SK-N-SH (cell line): Measurements from ENCODE around the gene MED16. TPM values are rescaled to one million over a fixed set of nuclear protein-coding genes. Genes with fewer than 3 reads are reported as not detected.
"Not testable (repeated sequence)": the region's sequence is repeated elsewhere in the genome, so short reads cannot be mapped to it uniquely, and the experiment has no call there.

ENCODE experiments used
- CTCF ChIA-PET: fragments of 300-600, 350-600 bp; formaldehyde crosslinking; extraction: SDS; loops from one replicate; lab custom pipeline; 2021; lab: Yijun Ruan, JAX
- POLR2A ChIA-PET: fragments of 350-600 bp; sonication (Branson Sonifier 250); formaldehyde crosslinking; extraction: SDS; loops from one replicate; lab custom pipeline; 2020; ENCODE audit warnings: antibody characterized with exemption, inconsistent platforms; lab: Yijun Ruan, JAX
- DNase-seq: peaks from one replicate; pipeline ENCODE4 v3.0.0; 2012
- H2AFZ ChIP-seq: fragments of 200-600 bp; sonication (generic); 2 replicates; pipeline ENCODE4 v1.8.1; 2016; ENCODE audit warnings: antibody characterized with exemption, mild to moderate bottlenecking, low read depth
- H3F3A ChIP-seq: fragments of 200-600 bp; sonication (generic); replicated peaks from 2 replicates; pipeline ENCODE3; 2016; ENCODE audit warnings: antibody characterized with exemption, mild to moderate bottlenecking; ENCODE audit not compliant: insufficient read depth
- H3K27ac ChIP-seq, 2 experiments: fragments of 200-500 bp in 1 of 2; fragments of 200-600 bp in 1 of 2; sonication (Bioruptor generic) in 1 of 2; sonication (generic), shearing (Covaris generic) in 1 of 2; 2 replicates each; pipeline versions ENCODE4 v1.5.1 to v1.6.1; 2014 to 2016; ENCODE audit warnings: low read depth in 2 of 2, inconsistent platforms in 1 of 2, low read length in 1 of 2, mild to moderate bottlenecking in 1 of 2, mixed read lengths in 1 of 2
- H3K27me3 ChIP-seq: fragments of 200-600 bp; sonication (generic), shearing (Covaris generic); 2 replicates; pipeline ENCODE4 v1.6.1; 2016; ENCODE audit warnings: mixed run types; ENCODE audit not compliant: insufficient read depth
- H3K36me3 ChIP-seq, 2 experiments: fragments of 200-500 bp in 1 of 2; fragments of 200-600 bp in 1 of 2; sonication (Bioruptor generic) in 1 of 2; sonication (generic) in 1 of 2; replicated peaks in 1 of 2; 2 replicates each; pipeline versions ENCODE3 to v1.5.1; 2014 to 2016; ENCODE audit warnings: low read length in 1 of 2, mild to moderate bottlenecking in 1 of 2; ENCODE audit not compliant: insufficient read depth in 2 of 2, control insufficient read depth in 1 of 2
- H3K4me1 ChIP-seq, 2 experiments: fragments of 200-500 bp in 1 of 2; fragments of 200-600 bp in 1 of 2; sonication (Bioruptor generic) in 1 of 2; sonication (generic), shearing (Covaris generic) in 1 of 2; 2 replicates each; pipeline versions ENCODE4 v1.5.1 to v1.6.1; 2014 to 2016; ENCODE audit warnings: low read depth in 1 of 2, low read length in 1 of 2, mixed run types in 1 of 2; ENCODE audit not compliant: insufficient read depth in 2 of 2, control insufficient read depth in 1 of 2
- H3K4me2 ChIP-seq: fragments of 200-600 bp; sonication (generic), shearing (Covaris generic); 2 replicates; pipeline ENCODE4 v1.6.1; 2017; ENCODE audit warnings: mixed run types
- H3K4me3 ChIP-seq, 2 experiments: fragments of 200-500 bp in 1 of 2; fragments of 200-600 bp in 1 of 2; sonication (Bioruptor generic) in 1 of 2; sonication (generic), shearing (Covaris generic) in 1 of 2; 2 replicates each; pipeline versions ENCODE4 v1.5.1 to v1.8.1; 2014 to 2016; ENCODE audit warnings: low read depth in 2 of 2, inconsistent platforms in 1 of 2, low read length in 1 of 2, mild to moderate bottlenecking in 1 of 2, mixed read lengths in 1 of 2, moderate library complexity in 1 of 2
- H3K79me2 ChIP-seq: fragments of 200-600 bp; sonication (generic); 2 replicates; pipeline ENCODE4 v1.8.1; 2017; ENCODE audit warnings: mild to moderate bottlenecking; ENCODE audit not compliant: insufficient read depth
- H3K9ac ChIP-seq: fragments of 200-600 bp; sonication (generic); 2 replicates; pipeline ENCODE4 v1.6.1; 2017; ENCODE audit warnings: mixed run types
- H3K9me2 ChIP-seq: fragments of 200-600 bp; sonication (generic); 2 replicates; pipeline ENCODE4 v1.6.1; 2017; ENCODE audit warnings: mixed run types
- H3K9me3 ChIP-seq: fragments of 200-600 bp; sonication (generic); 2 replicates; pipeline ENCODE4 v1.6.1; 2017; ENCODE audit warnings: mixed run types, mild to moderate bottlenecking, moderate library complexity
- H4K20me1 ChIP-seq: fragments of 200-600 bp; sonication (generic); 2 replicates; pipeline ENCODE4 v1.6.1; 2017; ENCODE audit warnings: mild to moderate bottlenecking, mixed run types; ENCODE audit not compliant: insufficient read depth
- ELF1 ChIP-seq: IDR thresholded peaks from 2 replicates; pipeline ENCODE4 v1.4.0; 2012
- EP300 ChIP-seq, 2 experiments: IDR thresholded peaks; 2 replicates each; pipeline versions ENCODE4 v1.4.0 to v1.6.1; 2012; ENCODE audit warnings: borderline replicate concordance in 1 of 2, low read depth in 1 of 2, low read length in 1 of 2
- FOSL2 ChIP-seq: IDR thresholded peaks from 2 replicates; pipeline ENCODE4 v1.4.0; 2012; ENCODE audit warnings: low read depth, mild to moderate bottlenecking, moderate library complexity, borderline replicate concordance
- GABPA ChIP-seq: IDR thresholded peaks from 2 replicates; pipeline ENCODE4 v1.4.0; 2012; ENCODE audit warnings: low read depth, mild to moderate bottlenecking
- GATA2 ChIP-seq: sonication (generic); formaldehyde crosslinking; IDR thresholded peaks from 2 replicates; pipeline ENCODE4 v1.5.0; 2020; ENCODE audit warnings: mild to moderate bottlenecking, missing genetic modification reagents
- MEF2A ChIP-seq: IDR thresholded peaks from 2 replicates; pipeline ENCODE4 v1.4.0; 2012; ENCODE audit warnings: low read depth, borderline replicate concordance
- MXI1 ChIP-seq: IDR thresholded peaks from 2 replicates; pipeline ENCODE4 v1.6.1; 2012; ENCODE audit warnings: mild to moderate bottlenecking, low read depth, low read length, improper control_type of control experiment
- RFX5 ChIP-seq: IDR thresholded peaks from 2 replicates; pipeline ENCODE4 v1.6.1; 2012; ENCODE audit warnings: mild to moderate bottlenecking, improper control_type of control experiment, low read length
- TAF1 ChIP-seq: IDR thresholded peaks from 2 replicates; pipeline ENCODE4 v1.6.1; 2012; ENCODE audit warnings: low read depth, mild to moderate bottlenecking, low read length, moderate library complexity, borderline replicate concordance
- TCF12 ChIP-seq: IDR thresholded peaks from 2 replicates; pipeline ENCODE4 v1.4.0; 2012
- WGBS: methylation state at CpG from one replicate; pipeline ENCODE4 v1.1.6; 2017; ENCODE audit warnings: low lambda C conversion rate; 5-methylcytosine and 5-hydroxymethylcytosine counted together
- polyA plus RNA-seq, 3 experiments: library from polyadenylated mRNA; depleted of rRNA; stranded (reverse); fragments of >200 nt; gene quantifications; 2 replicates each; pipeline ENCODE4 v1.2.3, GENCODE V29; 2012
- TF ChIP-seq, protein P1 (sequence below): fragments of 200-600 bp; sonication (generic); IDR thresholded peaks from 2 replicates; pipeline ENCODE4 v1.6.1; 2017; ENCODE audit warnings: antibody characterized with exemption, mild to moderate bottlenecking, moderate library complexity
- TF ChIP-seq, protein P2 (sequence below): fragments of 150-350 bp; IDR thresholded peaks from 2 replicates; pipeline ENCODE4 v1.6.1; 2017; ENCODE audit warnings: antibody characterized with exemption, low read length, low read depth, borderline replicate concordance
- TF ChIP-seq, protein P3 (sequence below): IDR thresholded peaks from 2 replicates; pipeline ENCODE4 v1.6.1; 2012; ENCODE audit warnings: mild to moderate bottlenecking, low read depth, low read length, moderate library complexity

The MED16 gene
- polyA plus RNA-seq, 1 of the 3 experiments (the other 2 are of a cell fraction) = 40.6 TPM

DNA sequence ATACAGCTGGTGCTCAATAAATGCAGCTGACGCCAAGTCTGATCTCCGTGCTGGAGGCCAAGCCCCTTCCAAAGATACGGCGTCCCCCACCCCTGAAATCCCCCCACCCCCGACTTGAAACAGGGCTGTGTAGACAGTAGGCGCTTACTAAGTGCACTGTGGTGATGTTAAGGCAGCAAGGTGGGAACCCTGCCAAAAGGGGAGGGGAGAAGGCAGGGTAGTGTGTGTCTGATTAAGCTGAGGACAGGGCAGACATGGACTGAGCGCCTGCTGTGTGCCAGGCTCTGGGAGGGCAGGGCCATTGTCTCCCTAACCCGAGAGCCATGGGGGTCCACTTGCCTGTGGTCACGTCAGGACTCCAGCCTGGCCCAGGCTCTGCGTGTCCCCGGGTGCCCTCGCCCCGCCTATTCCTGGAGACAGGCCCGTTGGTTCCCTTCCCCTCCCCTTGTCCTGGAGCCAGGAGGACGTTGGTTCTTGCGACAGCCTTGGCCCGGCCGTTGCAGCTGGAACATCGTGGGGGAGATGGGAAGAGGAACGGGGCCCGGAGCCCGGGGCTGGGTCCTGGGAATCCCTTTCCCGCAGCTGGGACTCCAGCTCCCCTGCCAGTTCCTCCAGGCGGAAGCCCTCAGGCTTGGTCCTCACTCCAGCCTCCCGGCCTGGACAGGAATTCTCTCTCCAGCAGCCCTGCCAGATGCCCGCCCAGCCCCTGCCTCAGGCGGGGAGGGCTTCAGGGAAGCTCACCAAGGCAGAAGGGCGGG, 42.6 kb downstream of the MED16 start:
- Histone ChIP-seq H2AFZ (no peak overlapping the region), H3K4me2 (peak overlapping the region; percentile 44; the same call in 1 of the 2 replicates), H4K20me1 (no peaks in the 10 kb centered on the region), H3K9ac (no peak overlapping the region), H3K36me3 (no peaks in the 10 kb centered on the region), H3K4me3 (no peak overlapping the region), H3K9me3 (no peaks in the 10 kb centered on the region), H3K27ac (no peak overlapping the region), H3K4me1 (peaks cover 0 to 8% of the 10 kb centered on the region in 2 experiments; a peak in 1 of 4 replicates), H3K79me2 (no peaks in the 10 kb centered on the region), H3K27me3 (peaks cover 71% of the 10 kb centered on the region), H3F3A (peaks cover 13% of the 10 kb centered on the region), H3K9me2 (no peaks in the 10 kb centered on the region)
- ChIA-PET POLR2A (interaction anchor here (0.9 kb wide), 1 partner anchor 54 kb away, joined by 3 read pairs; no protein-coding TSS in a partner anchor), CTCF (interaction anchor here (0.9 to 1.9 kb wide), 8 partner anchors 10 to 71 kb away, joined by 3 to 8 read pairs (median 4); partner anchors contain the start of gene CFD)
- TF ChIP-seq, protein P1, sequence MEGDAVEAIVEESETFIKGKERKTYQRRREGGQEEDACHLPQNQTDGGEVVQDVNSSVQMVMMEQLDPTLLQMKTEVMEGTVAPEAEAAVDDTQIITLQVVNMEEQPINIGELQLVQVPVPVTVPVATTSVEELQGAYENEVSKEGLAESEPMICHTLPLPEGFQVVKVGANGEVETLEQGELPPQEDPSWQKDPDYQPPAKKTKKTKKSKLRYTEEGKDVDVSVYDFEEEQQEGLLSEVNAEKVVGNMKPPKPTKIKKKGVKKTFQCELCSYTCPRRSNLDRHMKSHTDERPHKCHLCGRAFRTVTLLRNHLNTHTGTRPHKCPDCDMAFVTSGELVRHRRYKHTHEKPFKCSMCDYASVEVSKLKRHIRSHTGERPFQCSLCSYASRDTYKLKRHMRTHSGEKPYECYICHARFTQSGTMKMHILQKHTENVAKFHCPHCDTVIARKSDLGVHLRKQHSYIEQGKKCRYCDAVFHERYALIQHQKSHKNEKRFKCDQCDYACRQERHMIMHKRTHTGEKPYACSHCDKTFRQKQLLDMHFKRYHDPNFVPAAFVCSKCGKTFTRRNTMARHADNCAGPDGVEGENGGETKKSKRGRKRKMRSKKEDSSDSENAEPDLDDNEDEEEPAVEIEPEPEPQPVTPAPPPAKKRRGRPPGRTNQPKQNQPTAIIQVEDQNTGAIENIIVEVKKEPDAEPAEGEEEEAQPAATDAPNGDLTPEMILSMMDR = no peak
- peak; percentile 19; the same call in 1 of the 2 replicates for TF ChIP-seq TCF12
- TF ChIP-seq EP300 (IDR thresholded peaks at IDR 0.05; ENCODE audit: borderline replicate concordance in 1 of 2, low read depth in 1 of 2, low read length in 1 of 2) = 0 out of 4 replicates have a peak, but pooled peaks of 1 of the 2 experiments have one; percentile 14
- WGBS = 13% methylated on average over 18 of the region's 28 CpGs
- DNase-seq = peak; percentile 80

DNA sequence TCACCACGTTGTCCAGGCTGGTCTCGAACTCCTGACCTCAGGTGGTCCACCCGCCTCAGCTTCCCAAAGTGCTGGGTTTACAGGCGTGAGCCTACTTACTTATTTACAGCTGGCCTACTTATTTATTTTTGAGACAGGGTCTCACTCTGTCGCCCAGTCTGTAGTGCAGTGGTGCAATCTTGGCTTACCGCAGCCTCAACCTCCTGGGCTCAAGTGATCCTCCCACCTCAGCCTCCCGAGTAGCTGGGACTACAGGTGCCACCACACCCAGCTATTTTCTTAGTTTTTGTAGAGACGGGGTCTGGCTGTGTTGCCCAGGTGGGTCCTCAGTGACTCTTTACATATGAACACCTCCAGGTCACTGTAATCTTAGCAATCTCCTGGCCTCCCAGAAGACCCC, 43.8 kb downstream of the MED16 start:
- H3K9me2 ChIP-seq, POLR2A ChIA-PET, DNase-seq, H3K27ac ChIP-seq, H3K9ac ChIP-seq, H3K9me3 ChIP-seq, H3K4me1 ChIP-seq, H2AFZ ChIP-seq, H3K79me2 ChIP-seq, H3K4me2 ChIP-seq, H3K36me3 ChIP-seq, H4K20me1 ChIP-seq, H3K4me3 ChIP-seq: not testable (repeated sequence)
- CTCF ChIA-PET = interaction anchor here (0.9 to 1.9 kb wide), 4 partner anchors 10 to 133 kb away, joined by 3 to 8 read pairs (median 4); partner anchors contain the start of gene CFD
- peaks cover 18% of the 10 kb centered on the region for H3F3A ChIP-seq
- 56% methylated on average over 8 of the region's 8 CpGs for WGBS
- peaks cover 72% of the 10 kb centered on the region for H3K27me3 ChIP-seq

DNA sequence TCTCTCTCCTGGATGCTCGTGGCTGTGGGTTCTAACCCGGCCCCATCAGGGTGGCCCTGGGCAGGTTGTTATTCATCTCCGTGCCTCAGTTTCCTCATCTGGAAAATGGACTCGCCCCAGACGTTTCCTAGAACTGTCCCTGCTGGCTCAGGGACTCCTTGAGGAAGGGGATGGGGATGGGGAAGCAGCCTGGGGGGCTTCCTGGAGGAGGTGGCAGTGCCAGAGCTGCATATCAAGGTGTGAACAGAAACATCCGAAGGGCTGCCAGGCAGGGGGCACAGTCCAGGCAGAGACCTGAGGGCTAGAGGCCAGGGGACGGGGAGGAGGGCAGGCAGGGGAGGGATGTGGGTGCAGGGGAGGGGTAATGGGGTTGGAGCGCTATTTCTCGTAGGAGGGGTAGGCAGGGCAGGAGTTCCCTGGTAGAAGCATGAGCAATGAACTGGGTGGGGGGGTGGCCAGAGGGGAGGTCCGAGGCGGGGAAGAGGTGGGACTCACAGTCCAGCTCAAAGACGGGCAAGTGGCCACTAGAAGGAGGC, 44.5 kb downstream of the MED16 start:
- CTCF ChIA-PET = interaction anchor here (0.9 to 1.5 kb wide), 4 partner anchors 8 to 134 kb away, joined by 3 to 5 read pairs (median 4); partner anchors contain the start of gene CFD

More for the DNA sequence above, 44.5 kb downstream of the MED16 start:
- WGBS = 14% methylated on average over 7 of the region's 12 CpGs
- Histone ChIP-seq H3K79me2 (no peaks in the 10 kb centered on the region), H3K27me3 (peaks cover 74% of the 10 kb centered on the region), H3F3A (peaks cover 18% of the 10 kb centered on the region), H3K9me2 (no peaks in the 10 kb centered on the region), H3K9me3 (no peaks in the 10 kb centered on the region), H3K4me1 (peaks cover 0 to 8% of the 10 kb centered on the region in 2 experiments; a peak in 1 of 4 replicates), H4K20me1 (no peaks in the 10 kb centered on the region), H3K4me3 (no peak overlapping the region), H2AFZ (no peak overlapping the region), H3K36me3 (no peaks in the 10 kb centered on the region), H3K27ac (no peak overlapping the region), H3K9ac (no peak overlapping the region), H3K4me2 (no peak overlapping the region)
- no peak for DNase-seq
- POLR2A ChIA-PET = no interaction called here
- TF ChIP-seq ELF1 = no peak
- TF ChIP-seq GATA2 (CRISPR knock-in tag) = no peak
- TF ChIP-seq RFX5 = no peak
- TF ChIP-seq MXI1 = no peak
- TF ChIP-seq, protein P2, sequence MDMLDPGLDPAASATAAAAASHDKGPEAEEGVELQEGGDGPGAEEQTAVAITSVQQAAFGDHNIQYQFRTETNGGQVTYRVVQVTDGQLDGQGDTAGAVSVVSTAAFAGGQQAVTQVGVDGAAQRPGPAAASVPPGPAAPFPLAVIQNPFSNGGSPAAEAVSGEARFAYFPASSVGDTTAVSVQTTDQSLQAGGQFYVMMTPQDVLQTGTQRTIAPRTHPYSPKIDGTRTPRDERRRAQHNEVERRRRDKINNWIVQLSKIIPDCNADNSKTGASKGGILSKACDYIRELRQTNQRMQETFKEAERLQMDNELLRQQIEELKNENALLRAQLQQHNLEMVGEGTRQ = no peak
- TF ChIP-seq FOSL2 = no peak
- TF ChIP-seq GABPA = no peak
- no peak for TF ChIP-seq MEF2A
- TF ChIP-seq, protein P3, sequence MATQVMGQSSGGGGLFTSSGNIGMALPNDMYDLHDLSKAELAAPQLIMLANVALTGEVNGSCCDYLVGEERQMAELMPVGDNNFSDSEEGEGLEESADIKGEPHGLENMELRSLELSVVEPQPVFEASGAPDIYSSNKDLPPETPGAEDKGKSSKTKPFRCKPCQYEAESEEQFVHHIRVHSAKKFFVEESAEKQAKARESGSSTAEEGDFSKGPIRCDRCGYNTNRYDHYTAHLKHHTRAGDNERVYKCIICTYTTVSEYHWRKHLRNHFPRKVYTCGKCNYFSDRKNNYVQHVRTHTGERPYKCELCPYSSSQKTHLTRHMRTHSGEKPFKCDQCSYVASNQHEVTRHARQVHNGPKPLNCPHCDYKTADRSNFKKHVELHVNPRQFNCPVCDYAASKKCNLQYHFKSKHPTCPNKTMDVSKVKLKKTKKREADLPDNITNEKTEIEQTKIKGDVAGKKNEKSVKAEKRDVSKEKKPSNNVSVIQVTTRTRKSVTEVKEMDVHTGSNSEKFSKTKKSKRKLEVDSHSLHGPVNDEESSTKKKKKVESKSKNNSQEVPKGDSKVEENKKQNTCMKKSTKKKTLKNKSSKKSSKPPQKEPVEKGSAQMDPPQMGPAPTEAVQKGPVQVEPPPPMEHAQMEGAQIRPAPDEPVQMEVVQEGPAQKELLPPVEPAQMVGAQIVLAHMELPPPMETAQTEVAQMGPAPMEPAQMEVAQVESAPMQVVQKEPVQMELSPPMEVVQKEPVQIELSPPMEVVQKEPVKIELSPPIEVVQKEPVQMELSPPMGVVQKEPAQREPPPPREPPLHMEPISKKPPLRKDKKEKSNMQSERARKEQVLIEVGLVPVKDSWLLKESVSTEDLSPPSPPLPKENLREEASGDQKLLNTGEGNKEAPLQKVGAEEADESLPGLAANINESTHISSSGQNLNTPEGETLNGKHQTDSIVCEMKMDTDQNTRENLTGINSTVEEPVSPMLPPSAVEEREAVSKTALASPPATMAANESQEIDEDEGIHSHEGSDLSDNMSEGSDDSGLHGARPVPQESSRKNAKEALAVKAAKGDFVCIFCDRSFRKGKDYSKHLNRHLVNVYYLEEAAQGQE = no peak
- TF ChIP-seq TAF1 = no peak
